HepG2 (cell line): ENCODE results near the gene NAT9. TPM values are rescaled to one million over a fixed set of nuclear protein-coding genes. Genes with fewer than 3 reads are reported as not detected.

Source experiments
- ATAC-seq: fragments of 200-7000 bp; cut with Tn5 transposase; 3 replicates; pipeline ENCODE4 v1.9.1; 2020; ENCODE audit warnings: mild to moderate bottlenecking, moderate library complexity
- BruUV-seq: library from RNA; stranded (reverse); fragments of 400-500 nt; replicated peaks from 2 replicates; lab custom pipeline; 2021; lab: Mats Ljungman, UMichigan
- CTCF ChIA-PET: fragments of 300-600 bp; formaldehyde crosslinking; extraction: SDS; loops from one replicate; lab custom pipeline; 2021; ENCODE audit warnings: low total read pairs, inconsistent platforms, low intra/inter-chr PET ratio; lab: Yijun Ruan, JAX
- POLR2A ChIA-PET: fragments of 350-600 bp; sonication (Branson Sonifier 250); formaldehyde crosslinking; loops from one replicate; lab custom pipeline; 2020; ENCODE audit warnings: antibody characterized with exemption, inconsistent platforms; lab: Yijun Ruan, JAX
- DNase-seq: peaks from one replicate; pipeline ENCODE4 v3.0.0-alpha.2; 2015; ENCODE audit warnings: low spot score
- FAIRE-seq: peaks from 3 replicates; lab custom pipeline; 2011; peaks lifted over from hg19 to GRCh38; lab: Jason Lieb, UNC
- H2AFZ ChIP-seq: one replicate; pipeline ENCODE4 v1.6.1; 2011; ENCODE audit warnings: low read length, inconsistent platforms
- H3K27ac ChIP-seq: fragments of 300-600 bp; 3 replicates; pipeline ENCODE4 v1.8.0; 2011; ENCODE audit warnings: mixed run types, mild to moderate bottlenecking, mixed read lengths, low read length, inconsistent platforms; ENCODE audit not compliant: insufficient read depth; ENCODE audit errors: extremely low read length
- H3K27me3 ChIP-seq, 2 experiments: fragments of 200-600 bp in 1 of 2; 2 replicates in 1 of 2; 3 replicates in 1 of 2; pipeline versions ENCODE4 v1.6.0 to v1.8.0; 2011; ENCODE audit warnings: low read length in 2 of 2, mild to moderate bottlenecking in 2 of 2, moderate library complexity in 2 of 2, inconsistent platforms in 1 of 2; ENCODE audit not compliant: insufficient read depth in 2 of 2, control insufficient read depth in 1 of 2
- H3K36me3 ChIP-seq, 2 experiments: fragments of 200-600 bp in 1 of 2; replicated peaks in 1 of 2; 2 replicates in 1 of 2; 3 replicates in 1 of 2; pipeline versions ENCODE4 v1.5.1 to v1.8.0; 2011; ENCODE audit warnings: low read length in 2 of 2, inconsistent platforms in 1 of 2; ENCODE audit not compliant: insufficient read depth in 2 of 2, control insufficient read depth in 1 of 2
- H3K4me1 ChIP-seq: 2 replicates; pipeline ENCODE4 v1.5.1; 2012; ENCODE audit warnings: low read length, inconsistent platforms; ENCODE audit not compliant: insufficient read depth
- H3K4me2 ChIP-seq: 2 replicates; pipeline ENCODE4 v1.6.0; 2011; ENCODE audit warnings: low read depth, low read length, inconsistent platforms
- H3K4me3 ChIP-seq, 3 experiments: fragments of 200-600 bp in 1 of 3; sonication (generic), shearing (Covaris generic) in 1 of 3; replicated peaks in 1 of 3; 2 replicates each; pipeline ENCODE4 v1.5.1; 2011 to 2016; ENCODE audit warnings: low read length in 3 of 3, inconsistent platforms in 2 of 3, low read depth in 2 of 3, mild to moderate bottlenecking in 2 of 3, control low read depth in 1 of 3, mixed read lengths in 1 of 3; ENCODE audit not compliant: insufficient read depth in 1 of 3
- H3K79me2 ChIP-seq: one replicate; pipeline ENCODE4 v1.6.1; 2011; ENCODE audit warnings: low read length, inconsistent platforms; ENCODE audit not compliant: insufficient read depth
- H3K9ac ChIP-seq: 2 replicates; pipeline ENCODE4 v1.6.0; 2011; ENCODE audit warnings: mild to moderate bottlenecking, low read depth, low read length, inconsistent platforms; ENCODE audit not compliant: insufficient read depth
- H3K9me3 ChIP-seq: 2 replicates; pipeline ENCODE4 v1.5.1; 2012; ENCODE audit warnings: mild to moderate bottlenecking, low read length
- H4K20me1 ChIP-seq: 2 replicates; pipeline ENCODE4 v1.6.0; 2011; ENCODE audit warnings: inconsistent platforms, mild to moderate bottlenecking, low read length, moderate library complexity; ENCODE audit not compliant: insufficient read depth
- AKNA ChIP-seq: sonication (generic); formaldehyde crosslinking; IDR thresholded peaks from 2 replicates; pipeline ENCODE4 v1.4.0; 2020; ENCODE audit warnings: missing genetic modification reagents, borderline replicate concordance
- FOXA1 ChIP-seq, 2 experiments: fragments of 450-650 bp in 1 of 2; sonication (generic) in 1 of 2; formaldehyde crosslinking in 1 of 2; IDR thresholded peaks; 2 replicates each; pipeline versions ENCODE4 v1.4.0 to v1.6.1; 2016 to 2020; ENCODE audit warnings: missing genetic modification reagents in 1 of 2
- KLF9 ChIP-seq: IDR thresholded peaks from 2 replicates; pipeline ENCODE4 v1.6.1; 2016; ENCODE audit warnings: low read depth
- NFRKB ChIP-seq: fragments of 450-650 bp; IDR thresholded peaks from 2 replicates; pipeline ENCODE4 v1.6.1; 2017
- RFXAP ChIP-seq: sonication (generic); formaldehyde crosslinking; IDR thresholded peaks from 2 replicates; pipeline ENCODE4 v1.4.0; 2020; ENCODE audit warnings: missing genetic modification reagents, borderline replicate concordance
- SALL2 ChIP-seq: sonication (generic); formaldehyde crosslinking; IDR thresholded peaks from 2 replicates; pipeline ENCODE4 v1.8.1; 2023; ENCODE audit warnings: mild to moderate bottlenecking, missing genetic modification reagents, inconsistent platforms
- ZKSCAN8 ChIP-seq: IDR thresholded peaks from 2 replicates; pipeline ENCODE4 v1.6.1; 2016; ENCODE audit warnings: borderline replicate concordance, missing genetic modification reagents, missing compliant biosample characterization
- ZMAT3 ChIP-seq: sonication (generic); formaldehyde crosslinking; conservative IDR thresholded peaks from 2 replicates; pipeline ENCODE4 v1.7.0; 2021; ENCODE audit warnings: missing genetic modification reagents
- ZNF562 ChIP-seq: sonication (generic); formaldehyde crosslinking; IDR thresholded peaks from 2 replicates; pipeline ENCODE4 v1.8.0; 2022; ENCODE audit warnings: missing genetic modification reagents, borderline replicate concordance
- ZNF644 ChIP-seq: IDR thresholded peaks from 2 replicates; pipeline ENCODE4 v1.6.1; 2016; ENCODE audit warnings: low read depth
- WGBS: methylation state at CpG from one replicate; pipeline ENCODE4 v1.1.6; 2017; ENCODE audit warnings: low lambda C conversion rate; 5-methylcytosine and 5-hydroxymethylcytosine counted together
- in situ Hi-C: cut with HindIII; loops from 2 replicates; pipeline ENCODE4 v1.10.0; 2017; ENCODE audit warnings: low pct_unique_long_range_greater_than_20kb; ENCODE audit not compliant: extremely low pct_ligation_motif_present
- intact Hi-C: fragments of 100-400 bp; cut with micrococcal nuclease; formaldehyde crosslinking; loops from one replicate; pipeline ENCODE4 v1.10.0; 2022; ENCODE audit not compliant: unreplicated experiment
- polyA plus RNA-seq, 8 experiments: library from polyadenylated mRNA; depleted of rRNA in 3 of 8; stranded (reverse) in 7 of 8; unstranded in 1 of 8; fragments of >200 nt; fragmentation: Illumina TruSeq in 4 of 8; extraction: Trizol in 4 of 8; gene quantifications; 2 replicates each; pipeline versions ENCODE4 v1.2.1 to v1.2.3, GENCODE V29; 2011 to 2016; ENCODE audit warnings: low read depth in 4 of 8, missing spikeins in 1 of 8, mixed read lengths in 1 of 8; ENCODE audit not compliant: insufficient read depth in 1 of 8
- total RNA-seq, 5 experiments: library from RNA; depleted of rRNA; stranded (reverse); fragments of >200 nt; fragmentation: Illumina TruSeq; extraction: Trizol; gene quantifications; 2 replicates each; pipeline ENCODE4 v1.2.3, GENCODE V29; 2016; ENCODE audit warnings: low read depth in 1 of 5

The NAT9 gene
- total and polyA plus RNA-seq, 2 of the 13 experiments (the other 11 are each of a cell fraction or from before 2014, with no cell fraction given) = 39.7 to 44.2 TPM

- DNase-seq (no peak), ATAC-seq (no peak), FAIRE-seq (no peak)
- in situ Hi-C loops = no loop called here
- Histone ChIP-seq H3K36me3 (peaks cover 0 to 1% of the 10 kb centered on the region in 2 experiments; a peak in 2 of 5 replicates), H3K27me3 (no peaks in the 10 kb centered on the region), H3K4me3 (no peak overlapping the region), H3K9me3 (no peaks in the 10 kb centered on the region), H3K79me2 (no peaks in the 10 kb centered on the region), H3K4me1 (peaks cover 6% of the 10 kb centered on the region), H2AFZ (no peak overlapping the region), H3K4me2 (no peak overlapping the region), H3K9ac (no peak overlapping the region), H3K27ac (no peak overlapping the region), H4K20me1 (no peaks in the 10 kb centered on the region)
- CTCF ChIA-PET = no interaction called here
- no peak for TF ChIP-seq ZNF644 (CRISPR knock-in tag)
- TF ChIP-seq KLF9 (CRISPR knock-in tag) = no peak
- no peak for TF ChIP-seq RFXAP (CRISPR knock-in tag)
- no peak for TF ChIP-seq ZNF562 (CRISPR knock-in tag)
- no peak for TF ChIP-seq AKNA
- no peak for TF ChIP-seq ZKSCAN8 (CRISPR knock-in tag)
- no peak for TF ChIP-seq FOXA1 (IDR thresholded peaks at IDR 0.05)
- no peak for TF ChIP-seq FOXA1 (CRISPR knock-in tag; IDR thresholded peaks at IDR 0.05)
- TF ChIP-seq SALL2 = no peak
- TF ChIP-seq ZMAT3 (CRISPR knock-in tag) = no peak
- TF ChIP-seq NFRKB = no peak
- BruUV-seq = no TSS peak
- intact Hi-C loops = no loop called here
- POLR2A ChIA-PET = no interaction called here
- WGBS = 92% methylated on average over 12 of the region's 17 CpGs
Measured at GRCh38 chr17:74808714-74809430, 32.7 kb upstream of the NAT9 start.
